Common myeloid progenitor, CD34-positive (primary cell): ENCODE measurements around the gene CDC42BPB.

Source experiments
- CTCF ChIA-PET: fragments of 350-600 bp; sonication (Branson Sonifier 250); formaldehyde crosslinking; loops from one replicate; lab custom pipeline; 2021; ENCODE audit warnings: antibody characterized with exemption; lab: Charles Lee
- POLR2A ChIA-PET: fragments of 350-600 bp; sonication (Branson Sonifier 250); formaldehyde crosslinking; loops from one replicate; lab custom pipeline; 2021; ENCODE audit warnings: antibody characterized with exemption; lab: Charles Lee
- DNase-seq, 3 donors: peaks; one replicate each; pipeline versions ENCODE4 v3.0.0 to v3.0.0-alpha.2; 2013
- H3K27ac ChIP-seq, 2 experiments: 1 replicate in 1 of 2; 2 replicates in 1 of 2; pipeline ENCODE4 v1.7.0; 2013; ENCODE audit warnings: inconsistent platforms in 2 of 2, low read length in 2 of 2, mild to moderate bottlenecking in 2 of 2, low read depth in 1 of 2, moderate library complexity in 1 of 2; ENCODE audit not compliant: severe bottlenecking in 2 of 2, insufficient read depth in 1 of 2, poor library complexity in 1 of 2
- H3K27me3 ChIP-seq, 5 experiments: replicated peaks in 2 of 5; 1 replicate in 3 of 5; 2 replicates in 2 of 5; pipeline versions ENCODE4 v1.6.1 to v1.7.0; 2013; ENCODE audit warnings: low read length in 4 of 5, mild to moderate bottlenecking in 2 of 5, moderate library complexity in 2 of 5, inconsistent platforms in 1 of 5; ENCODE audit not compliant: insufficient read depth in 5 of 5, control insufficient read depth in 4 of 5
- H3K36me3 ChIP-seq, 4 experiments: 1 replicate in 2 of 4; 2 replicates in 2 of 4; pipeline versions ENCODE4 v1.6.1 to v1.7.0; 2013; ENCODE audit warnings: low read length in 3 of 4, control low read depth in 1 of 4, mild to moderate bottlenecking in 1 of 4; ENCODE audit not compliant: control insufficient read depth in 4 of 4, insufficient read depth in 4 of 4
- H3K4me1 ChIP-seq, 4 experiments: 1 replicate in 3 of 4; 2 replicates in 1 of 4; pipeline versions ENCODE4 v1.6.1 to v1.7.1; 2013; ENCODE audit warnings: low read length in 3 of 4, mild to moderate bottlenecking in 3 of 4, control low read depth in 1 of 4, inconsistent platforms in 1 of 4, moderate library complexity in 1 of 4; ENCODE audit not compliant: control insufficient read depth in 4 of 4, insufficient read depth in 4 of 4; ENCODE audit errors: control extremely low read depth in 1 of 4
- H3K4me3 ChIP-seq, 7 experiments: 1 replicate in 4 of 7; 2 replicates in 3 of 7; pipeline versions ENCODE4 v1.5.1 to v1.7.0; 2013; ENCODE audit warnings: mild to moderate bottlenecking in 7 of 7, low read length in 6 of 7, moderate library complexity in 6 of 7, inconsistent platforms in 2 of 7, low read depth in 2 of 7, control low read depth in 1 of 7; ENCODE audit not compliant: insufficient read depth in 4 of 7, control insufficient read depth in 1 of 7; ENCODE audit errors: extremely low read depth in 1 of 7
- H3K9me3 ChIP-seq, 5 experiments: 1 replicate in 4 of 5; 2 replicates in 1 of 5; pipeline versions ENCODE4 v1.6.1 to v1.7.1; 2013; ENCODE audit warnings: low read length in 4 of 5, mild to moderate bottlenecking in 2 of 5, inconsistent platforms in 1 of 5, low read depth in 1 of 5, moderate library complexity in 1 of 5; ENCODE audit not compliant: control insufficient read depth in 4 of 5, insufficient read depth in 2 of 5; ENCODE audit errors: control extremely low read depth in 1 of 5
- WGBS: methylation state at CpG from one replicate; pipeline ENCODE4 v1.1.5; 2013; ENCODE audit not compliant: insufficient coverage; 5-methylcytosine and 5-hydroxymethylcytosine counted together

The CDC42BPB gene

DNA sequence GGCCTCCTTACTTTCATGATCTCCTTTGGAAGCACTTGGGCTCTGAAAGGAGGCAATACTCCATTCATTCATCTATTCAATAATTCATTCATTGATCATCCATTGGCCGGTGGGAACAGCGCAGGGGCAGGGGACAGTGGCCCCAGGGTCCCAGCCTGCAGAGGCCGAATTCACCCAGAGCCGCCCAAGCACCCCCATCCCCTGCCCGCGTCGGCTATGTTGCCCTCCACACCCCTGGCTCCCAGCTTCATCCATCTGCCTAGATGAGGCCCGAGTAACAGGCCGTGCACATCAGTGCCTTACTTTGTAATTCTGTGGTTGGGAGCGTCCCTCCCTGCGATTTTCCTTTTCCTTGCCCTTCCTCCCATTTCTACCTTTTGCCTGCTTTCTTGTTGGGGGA lies 131.7 kb downstream of the CDC42BPB start:
- Histone ChIP-seq H3K27ac (no peak overlapping the region), H3K4me1 (peaks cover 0 to 40% (median 34%) of the 10 kb centered on the region in 4 experiments), H3K4me3 (no peak overlapping the region), H3K27me3 (peaks cover 6 to 89% (median 42%) of the 10 kb centered on the region in 5 experiments), H3K36me3 (no peaks in the 10 kb centered on the region), H3K9me3 (peaks cover 0 to 7% (median 3%) of the 10 kb centered on the region in 5 experiments)
- ChIA-PET CTCF (no interaction called here), POLR2A (no interaction called here)
- WGBS, result 80% methylated on average over 7 of the region's 11 CpGs
- no peak for DNase-seq

DNA sequence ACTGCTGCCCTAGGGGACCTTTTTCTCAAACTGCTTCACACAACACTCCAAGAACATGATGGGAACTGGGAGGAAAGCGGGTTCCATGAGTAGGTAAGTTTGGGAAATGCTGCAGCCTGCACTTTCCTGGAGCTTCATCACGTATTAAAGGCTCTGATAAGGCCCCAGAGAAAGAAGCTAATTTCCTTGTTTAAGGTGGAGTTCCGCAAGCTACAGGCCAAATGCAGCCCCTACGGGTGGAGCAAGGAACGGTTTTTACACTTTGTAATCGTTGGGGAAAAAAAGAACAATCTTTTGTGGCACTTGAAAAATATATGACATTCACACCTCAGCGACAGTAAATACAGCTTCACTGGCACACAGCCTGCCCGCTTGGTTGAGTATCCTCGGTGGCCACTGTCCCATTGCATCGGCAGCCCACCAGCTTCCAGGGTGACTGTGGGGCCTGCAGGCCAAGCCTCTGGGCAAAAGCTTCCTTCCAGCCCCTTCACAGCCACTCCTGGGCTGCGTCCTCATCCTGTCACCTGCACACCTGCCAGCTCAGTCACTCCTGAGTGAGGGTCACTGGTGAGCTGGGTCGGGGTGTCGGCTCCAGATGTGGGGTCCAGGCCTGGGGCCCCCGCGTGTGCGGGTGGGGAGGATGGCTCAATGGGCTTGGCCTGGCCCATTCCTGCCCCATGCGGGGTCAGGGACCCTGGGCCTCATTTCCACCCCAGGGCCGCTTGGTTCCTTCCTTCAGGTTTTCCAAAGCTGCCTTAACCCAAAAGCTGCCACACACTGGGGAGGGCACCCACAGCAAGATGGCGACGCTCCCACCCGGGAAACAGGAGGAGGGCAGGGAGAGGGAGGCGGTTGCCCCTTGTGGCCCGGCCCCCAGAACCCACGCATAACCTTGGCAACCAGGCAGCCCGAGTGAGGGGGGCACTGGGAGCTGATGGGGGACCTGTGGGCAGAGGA lies 132.4 kb downstream of the CDC42BPB start:
- CTCF ChIA-PET, result interaction anchor here (0.9 to 1.4 kb wide), 4 partner anchors 10 to 400 kb away, joined by 3 to 4 read pairs (median 3); no protein-coding TSS in a partner anchor

DNA sequence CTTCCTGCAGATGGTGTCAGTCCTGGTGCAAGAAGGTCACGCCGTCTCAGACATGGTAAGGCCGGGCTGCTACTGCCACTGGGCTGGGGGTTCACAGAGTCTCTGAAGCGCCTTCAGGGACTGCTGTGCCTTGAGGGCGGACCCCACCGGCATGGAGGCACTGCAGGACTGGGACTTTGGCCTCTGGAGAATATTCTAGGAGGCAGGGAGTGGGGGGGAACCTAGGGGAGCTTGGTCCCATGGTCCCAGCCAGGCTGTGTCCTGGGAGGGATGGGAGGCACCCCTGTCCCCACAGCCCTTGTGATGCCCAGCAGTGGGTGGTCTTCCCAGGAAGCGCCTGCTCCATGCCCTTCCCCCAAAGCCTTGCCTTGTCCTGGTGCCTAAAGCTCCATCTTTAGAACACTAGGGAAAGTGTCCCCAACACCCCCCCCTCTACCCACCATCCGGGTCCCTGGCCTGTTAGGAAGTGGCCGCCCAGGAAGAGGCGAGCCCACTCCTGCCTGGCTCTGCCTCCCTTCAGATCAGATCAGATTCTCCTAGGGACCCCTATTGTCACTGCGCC lies 133.3 kb downstream of the CDC42BPB start:
- Histone ChIP-seq H3K9me3 (peaks cover 0 to 11% (median 4%) of the 10 kb centered on the region in 5 experiments), H3K4me1 (peaks cover 0 to 29% (median 24%) of the 10 kb centered on the region in 4 experiments), H3K27me3 (peaks cover 6 to 74% (median 40%) of the 10 kb centered on the region in 5 experiments), H3K27ac (no peak overlapping the region), H3K4me3 (no peak overlapping the region), H3K36me3 (no peaks in the 10 kb centered on the region)
- POLR2A ChIA-PET, result no interaction called here
- 48% methylated on average over 10 of the region's 11 CpGs for WGBS
- DNase-seq, result no peak
- CTCF ChIA-PET, result interaction anchor here (0.9 to 1.4 kb wide), 4 partner anchors 11 to 399 kb away, joined by 3 to 4 read pairs (median 3); no protein-coding TSS in a partner anchor

More for the DNA sequence above, 132.4 kb downstream of the CDC42BPB start:
- peaks cover 6 to 82% (median 42%) of the 10 kb centered on the region in 5 experiments for H3K27me3 ChIP-seq
- H3K4me3 ChIP-seq, result no peak overlapping the region
- H3K9me3 ChIP-seq, result peaks cover 0 to 11% (median 4%) of the 10 kb centered on the region in 5 experiments
- DNase-seq, result peak in 1 of 3 donors; percentile 23
- no peaks in the 10 kb centered on the region for H3K36me3 ChIP-seq
- no peak overlapping the region for H3K27ac ChIP-seq
- 90% methylated on average over 19 of the region's 25 CpGs for WGBS
- POLR2A ChIA-PET, result no interaction called here
- H3K4me1 ChIP-seq, result peaks cover 0 to 38% (median 33%) of the 10 kb centered on the region in 4 experiments

DNA sequence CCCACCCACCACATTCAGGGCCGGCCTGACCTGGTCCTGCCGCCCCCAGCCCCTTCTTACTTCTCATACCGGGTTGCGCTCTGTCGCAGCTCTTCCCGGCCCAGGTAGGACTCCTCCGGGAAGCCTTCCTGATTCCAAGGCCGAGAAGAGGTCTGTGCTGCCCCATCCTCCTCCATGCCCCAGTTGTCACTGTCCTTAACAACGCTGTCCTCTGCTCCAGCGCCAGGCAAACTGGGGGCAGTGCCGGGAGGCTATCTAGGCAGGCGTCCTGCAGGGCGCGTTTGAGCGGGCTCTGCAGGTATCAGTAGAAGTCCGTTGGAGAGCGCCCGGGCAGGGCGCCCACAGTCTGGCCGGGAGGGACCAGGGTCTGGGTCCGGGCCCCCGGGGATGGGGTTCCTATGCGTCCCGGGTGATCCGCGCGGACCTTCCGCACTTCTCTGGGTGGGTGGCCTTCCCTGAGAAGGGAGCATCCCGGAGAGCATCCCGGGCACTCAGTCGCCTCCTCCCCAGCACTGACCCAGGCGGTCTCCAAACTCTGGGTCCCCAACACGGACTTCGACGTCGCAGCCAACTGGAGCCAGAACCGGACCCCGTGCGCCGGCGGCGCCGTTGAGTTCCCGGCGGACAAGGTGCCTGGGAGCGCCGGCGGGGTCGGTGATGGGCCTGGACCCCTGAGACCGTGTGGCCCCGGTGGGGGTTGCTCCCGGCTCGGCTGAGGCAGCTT lies 134.0 kb downstream of the CDC42BPB start:
- Histone ChIP-seq H3K27ac (no peak overlapping the region), H3K9me3 (peaks cover 0 to 11% (median 4%) of the 10 kb centered on the region in 5 experiments), H3K4me1 (peaks cover 0 to 23% (median 17%) of the 10 kb centered on the region in 4 experiments), H3K27me3 (peaks cover 6 to 69% (median 40%) of the 10 kb centered on the region in 5 experiments), H3K36me3 (no peaks in the 10 kb centered on the region), H3K4me3 (peak overlapping the region in 1 of 7 experiments; percentile 32)
- WGBS, result 9% methylated on average over 43 of the region's 53 CpGs
- CTCF ChIA-PET, result interaction anchor here (1.4 kb wide), 1 partner anchor 73 kb away, joined by 4 read pairs; no protein-coding TSS in a partner anchor
- no peak for DNase-seq
- POLR2A ChIA-PET, result no interaction called here

DNA sequence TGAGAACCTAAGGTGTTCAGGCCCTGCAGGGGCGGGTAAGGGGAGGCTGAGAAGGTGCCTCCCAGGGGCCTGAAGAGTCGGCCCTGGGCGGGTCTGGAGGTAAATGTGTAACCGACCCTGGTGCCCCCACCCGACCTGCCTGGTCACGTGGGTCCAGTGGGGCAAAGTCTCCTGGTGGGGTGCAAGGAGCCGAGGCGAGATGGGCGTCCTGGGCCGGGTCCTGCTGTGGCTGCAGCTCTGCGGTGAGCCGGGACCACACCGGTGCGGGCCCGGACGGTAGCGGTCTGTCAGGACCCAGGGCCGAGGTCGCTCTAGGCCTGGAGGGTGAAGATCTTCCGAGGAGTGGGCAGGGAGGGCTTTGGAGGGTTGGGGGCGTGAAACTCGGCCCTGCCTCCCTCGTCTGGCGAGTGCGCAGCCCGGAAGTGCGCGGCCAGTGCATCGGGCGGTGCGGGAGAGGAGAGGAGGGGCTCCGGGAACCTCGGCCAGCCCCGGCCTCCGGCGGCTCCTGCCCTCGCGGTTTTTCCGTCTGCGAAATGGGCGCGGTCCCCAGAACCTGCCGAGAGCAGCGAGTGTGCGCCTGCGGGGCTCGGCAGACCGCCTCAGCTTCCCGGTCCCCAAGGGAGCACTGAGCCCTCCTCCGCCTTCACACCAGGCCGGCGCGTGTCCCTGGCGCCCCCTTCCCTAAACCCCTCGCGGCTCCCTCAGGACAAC lies 134.7 kb downstream of the CDC42BPB start, which contains the start of gene AMN:
AMN (plus strand) TSS at position 174 of the 711 bp plus-strand sequence; CDS start at position 200, 26 bp downstream.
- CTCF ChIA-PET, result no interaction called here

DNA sequence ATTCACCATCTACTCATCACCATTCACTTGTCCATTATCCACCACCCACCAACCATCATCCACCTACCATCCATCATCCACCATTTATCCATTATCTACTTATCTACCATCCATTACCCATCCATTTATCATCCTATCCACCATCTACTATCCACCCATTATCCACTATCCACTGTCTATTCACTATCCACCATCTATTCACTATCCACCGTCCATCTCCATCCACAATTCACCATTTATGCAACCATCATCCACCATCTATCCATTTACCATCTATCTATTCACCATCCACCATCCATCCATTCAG lies 136.4 kb downstream of the CDC42BPB start:
- Histone ChIP-seq H3K27me3 (peaks cover 6 to 60% (median 36%) of the 10 kb centered on the region in 5 experiments), H3K27ac (no peak overlapping the region), H3K36me3 (no peaks in the 10 kb centered on the region), H3K9me3 (peaks cover 0 to 11% (median 4%) of the 10 kb centered on the region in 5 experiments), H3K4me3 (no peak overlapping the region), H3K4me1 (peaks cover 0 to 16% (median 13%) of the 10 kb centered on the region in 4 experiments)
- 100% methylated on average over 1 of the region's 1 CpG for WGBS
- CTCF ChIA-PET, result no interaction called here
- no peak for DNase-seq
- POLR2A ChIA-PET, result no interaction called here

More for the DNA sequence above, 134.7 kb downstream of the CDC42BPB start, which contains the start of gene AMN:
- peak within 1 kb of the TSS in 2 of 7 experiments; percentile 32 to 38 for H3K4me3 ChIP-seq
- no peak within 1 kb of the TSS for H3K27ac ChIP-seq
- H3K4me1 ChIP-seq, result peaks cover 0 to 16% (median 12%) of the 10 kb centered on the region in 4 experiments
- DNase-seq, result no peak
- 8% methylated on average over 40 of the region's 56 CpGs for WGBS
- POLR2A ChIA-PET, result interaction anchor here (0.6 kb wide), 1 partner anchor 482 kb away, joined by 6 read pairs; no protein-coding TSS in a partner anchor
- peaks cover 0 to 11% (median 4%) of the 10 kb centered on the region in 5 experiments for H3K9me3 ChIP-seq
- no peaks in the 10 kb centered on the region for H3K36me3 ChIP-seq
- peaks cover 6 to 69% (median 40%) of the 10 kb centered on the region in 5 experiments for H3K27me3 ChIP-seq
